ENCODE results near the gene MYOM1.

DNA sequence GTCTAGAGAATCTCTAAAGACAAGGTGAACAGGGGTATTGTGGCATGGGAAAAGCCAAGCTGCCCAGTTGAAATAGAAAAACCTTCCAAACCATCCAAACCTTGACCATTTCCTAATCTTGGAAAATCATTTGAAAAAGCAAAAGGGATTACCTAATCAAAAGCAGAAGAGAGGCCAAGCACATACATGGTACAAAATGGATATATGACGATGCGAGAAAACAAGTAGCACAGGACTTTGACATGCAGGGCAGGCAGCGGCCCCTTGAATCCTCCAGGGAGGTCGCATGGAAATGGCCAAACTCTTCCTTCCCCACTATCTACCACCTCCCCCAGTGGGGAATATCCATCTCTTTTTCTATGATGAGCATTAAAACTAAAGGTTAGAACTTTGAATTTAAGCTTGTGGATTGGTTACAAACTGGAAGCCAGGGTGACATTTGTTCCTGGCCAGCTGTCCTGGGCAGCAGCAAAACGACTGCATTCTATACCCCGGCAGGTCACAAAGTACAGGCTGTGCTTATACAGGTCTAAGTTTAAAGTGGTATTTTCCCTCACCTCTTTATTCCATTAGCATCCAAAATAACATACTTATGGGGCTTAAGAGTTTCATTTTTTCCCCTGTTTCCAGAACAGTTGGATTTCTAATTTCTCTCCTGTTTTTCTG, 24.7 kb downstream of the MYOM1 start:
- TF ChIP-seq POLR2AphosphoS5 (IDR thresholded peaks at IDR 0.05; ENCODE audit: borderline replicate concordance, low read depth, low read length): no peak
- no peak for TF ChIP-seq EZH2 (IDR thresholded peaks at IDR 0.05)
- TF ChIP-seq FOXP2 (optimal IDR thresholded peaks at IDR 0.05; ENCODE audit: control extremely low read depth, extremely low read length, insufficient read depth): no peak

Data from SK-N-MC (cell line).